H9 (cell line): ENCODE results near the gene PRDM1. TPM values are rescaled to one million over a fixed set of nuclear protein-coding genes. Genes with fewer than 3 reads are reported as not detected.

Experiments used
- DNase-seq: peaks from one replicate; pipeline ENCODE4 v3.0.0-alpha.2; 2017
- H2AFZ ChIP-seq: one replicate; pipeline ENCODE4 v1.6.1; 2013; ENCODE audit warnings: mild to moderate bottlenecking, low read length, control low read depth, moderate library complexity
- H2AK5ac ChIP-seq: 2 replicates; pipeline ENCODE4 v1.6.1; 2013; ENCODE audit warnings: low read length, control low read depth, mixed read lengths; ENCODE audit not compliant: insufficient read length
- H2BK120ac ChIP-seq: one replicate; pipeline ENCODE4 v1.6.1; 2013; ENCODE audit warnings: low read depth, mild to moderate bottlenecking, low read length, control low read depth, inconsistent platforms; ENCODE audit not compliant: poor library complexity, severe bottlenecking
- H2BK12ac ChIP-seq: 2 replicates; pipeline ENCODE4 v1.6.1; 2013; ENCODE audit warnings: low read length, control low read depth, mixed read lengths, low read depth; ENCODE audit not compliant: insufficient read length
- H2BK15ac ChIP-seq: 2 replicates; pipeline ENCODE4 v1.6.1; 2013; ENCODE audit warnings: low read depth, low read length, control low read depth
- H2BK20ac ChIP-seq: one replicate; pipeline ENCODE4 v1.6.1; 2013; ENCODE audit warnings: low read depth, mild to moderate bottlenecking, low read length, control low read depth, inconsistent platforms; ENCODE audit not compliant: poor library complexity, severe bottlenecking
- H2BK5ac ChIP-seq: 2 replicates; pipeline ENCODE4 v1.6.1; 2013; ENCODE audit warnings: low read length, control low read depth, mixed read lengths; ENCODE audit not compliant: insufficient read length
- H3K14ac ChIP-seq: 2 replicates; pipeline ENCODE4 v1.6.1; 2013; ENCODE audit warnings: low read length, control low read depth; ENCODE audit not compliant: insufficient read depth
- H3K18ac ChIP-seq: 2 replicates; pipeline ENCODE4 v1.6.1; 2013; ENCODE audit warnings: low read depth, mild to moderate bottlenecking, mixed read lengths, low read length, control low read depth; ENCODE audit not compliant: insufficient read length
- H3K23ac ChIP-seq: 2 replicates; pipeline ENCODE4 v1.6.1; 2013; ENCODE audit warnings: low read length, control low read depth, mixed read lengths, low read depth; ENCODE audit not compliant: insufficient read length
- H3K23me2 ChIP-seq: 2 replicates; pipeline ENCODE4 v1.6.1; 2013; ENCODE audit warnings: low read depth, mild to moderate bottlenecking, mixed read lengths, low read length, control low read depth; ENCODE audit not compliant: insufficient read length, poor library complexity, severe bottlenecking
- H3K27ac ChIP-seq: 2 replicates; pipeline ENCODE4 v1.5.1; 2013; ENCODE audit warnings: low read length, control low read depth, mixed read lengths, low read depth; ENCODE audit not compliant: insufficient read length
- H3K27me3 ChIP-seq: 2 replicates; pipeline ENCODE4 v1.6.1; 2013; ENCODE audit warnings: low read length, control low read depth, inconsistent platforms; ENCODE audit not compliant: insufficient read depth
- H3K4ac ChIP-seq: 2 replicates; pipeline ENCODE4 v1.6.1; 2013; ENCODE audit warnings: low read depth, mild to moderate bottlenecking, control low read depth, inconsistent platforms, low read length, moderate library complexity
- H3K4me1 ChIP-seq: 2 replicates; pipeline ENCODE4 v1.6.1; 2013; ENCODE audit warnings: low read length, control low read depth, inconsistent platforms; ENCODE audit not compliant: insufficient read depth
- H3K4me2 ChIP-seq: 2 replicates; pipeline ENCODE4 v1.6.1; 2013; ENCODE audit warnings: low read length, control low read depth, mixed read lengths; ENCODE audit not compliant: insufficient read length, insufficient read depth
- H3K56ac ChIP-seq: 2 replicates; pipeline ENCODE4 v1.6.1; 2013; ENCODE audit warnings: low read depth, mild to moderate bottlenecking, mixed read lengths, low read length, control low read depth; ENCODE audit not compliant: insufficient read length
- H3K79me1 ChIP-seq: 2 replicates; pipeline ENCODE4 v1.6.1; 2013; ENCODE audit warnings: low read depth, mild to moderate bottlenecking, moderate library complexity, low read length, control low read depth, inconsistent platforms; ENCODE audit not compliant: insufficient read depth, poor library complexity, severe bottlenecking
- H3K79me2 ChIP-seq: 2 replicates; pipeline ENCODE4 v1.6.1; 2013; ENCODE audit warnings: low read length, control low read depth, inconsistent platforms; ENCODE audit not compliant: insufficient read depth
- H3K9ac ChIP-seq: 2 replicates; pipeline ENCODE4 v1.6.1; 2013; ENCODE audit warnings: low read length, control low read depth, mixed read lengths; ENCODE audit not compliant: insufficient read length; ENCODE audit errors: extremely low read depth
- H3K9me3 ChIP-seq: one replicate; pipeline ENCODE4 v1.6.1; 2013; ENCODE audit warnings: low read depth, low read length, inconsistent platforms; ENCODE audit not compliant: control insufficient read depth
- H3T11ph ChIP-seq: one replicate; pipeline ENCODE4 v1.6.1; 2013; ENCODE audit warnings: mild to moderate bottlenecking, low read length, control low read depth, inconsistent platforms
- H4K20me1 ChIP-seq: one replicate; pipeline ENCODE4 v1.6.1; 2013; ENCODE audit not compliant: control insufficient read depth, insufficient read length, insufficient read depth
- H4K5ac ChIP-seq: 2 replicates; pipeline ENCODE4 v1.6.1; 2013; ENCODE audit warnings: low read depth, mild to moderate bottlenecking, mixed read lengths, low read length, control low read depth; ENCODE audit not compliant: insufficient read length
- H4K8ac ChIP-seq: replicated peaks from 2 replicates; pipeline ENCODE4 v1.6.1; 2013; ENCODE audit warnings: low read length, control low read depth, mixed read lengths, low read depth; ENCODE audit not compliant: insufficient read length
- H4K91ac ChIP-seq: 2 replicates; pipeline ENCODE4 v1.6.1; 2013; ENCODE audit warnings: low read depth, mild to moderate bottlenecking, moderate library complexity, mixed read lengths, low read length, control low read depth; ENCODE audit not compliant: insufficient read length
- H3K27ac Mint-ChIP-seq, 3 experiments: 2 replicates in 2 of 3; 3 replicates in 1 of 3; pipeline ENCODE4 v1.8.0; 2020 to 2021; ENCODE audit warnings: mixed read lengths in 3 of 3, mild to moderate bottlenecking in 1 of 3, moderate library complexity in 1 of 3
- H3K27me3 Mint-ChIP-seq: 2 replicates; pipeline ENCODE4 v1.8.0; 2021; ENCODE audit warnings: low read depth, mild to moderate bottlenecking, moderate library complexity, mixed read lengths
- H3K36me3 Mint-ChIP-seq, 3 experiments: 2 replicates in 2 of 3; 3 replicates in 1 of 3; pipeline ENCODE4 v1.8.0; 2020 to 2021; ENCODE audit warnings: low read depth in 3 of 3, mixed read lengths in 3 of 3; ENCODE audit not compliant: insufficient read depth in 1 of 3
- H3K4me1 Mint-ChIP-seq, 2 experiments: 2 replicates each; pipeline ENCODE4 v1.8.0; 2020; ENCODE audit warnings: mixed read lengths in 2 of 2
- H3K4me3 Mint-ChIP-seq, 2 experiments: 2 replicates in 1 of 2; 3 replicates in 1 of 2; pipeline ENCODE4 v1.8.0; 2020 to 2021; ENCODE audit warnings: mild to moderate bottlenecking in 2 of 2, mixed read lengths in 2 of 2, moderate library complexity in 1 of 2
- H3K9me3 Mint-ChIP-seq, 2 experiments: 2 replicates in 1 of 2; 3 replicates in 1 of 2; pipeline ENCODE4 v1.8.0; 2020; ENCODE audit warnings: mild to moderate bottlenecking in 2 of 2, mixed read lengths in 2 of 2, moderate library complexity in 1 of 2
- WGBS: extraction: QIAGEN DNeasy Blood & Tissue Kit; methylation state at CpG from one replicate; pipeline ENCODE4 v1.1.7; 2013; ENCODE audit warnings: missing lambda C conversion rate, low lambda C conversion rate, mixed read lengths; ENCODE audit not compliant: insufficient read length; ENCODE audit errors: extremely low coverage; 5-methylcytosine and 5-hydroxymethylcytosine counted together
- total RNA-seq: library from RNA; stranded (reverse); gene quantifications from 2 replicates; pipeline ENCODE4 v1.2.1, GENCODE V29; 2021
- TF ChIP-seq, protein P1 (sequence below): fragments of 200-600 bp; sonication (generic); conservative IDR thresholded peaks from 3 replicates; pipeline ENCODE4 v1.8.0; 2021; ENCODE audit warnings: antibody characterized with exemption, mild to moderate bottlenecking

Gene PRDM1
- total RNA-seq, 1 experiment from 2014 or later = 2.9 TPM

DNA sequence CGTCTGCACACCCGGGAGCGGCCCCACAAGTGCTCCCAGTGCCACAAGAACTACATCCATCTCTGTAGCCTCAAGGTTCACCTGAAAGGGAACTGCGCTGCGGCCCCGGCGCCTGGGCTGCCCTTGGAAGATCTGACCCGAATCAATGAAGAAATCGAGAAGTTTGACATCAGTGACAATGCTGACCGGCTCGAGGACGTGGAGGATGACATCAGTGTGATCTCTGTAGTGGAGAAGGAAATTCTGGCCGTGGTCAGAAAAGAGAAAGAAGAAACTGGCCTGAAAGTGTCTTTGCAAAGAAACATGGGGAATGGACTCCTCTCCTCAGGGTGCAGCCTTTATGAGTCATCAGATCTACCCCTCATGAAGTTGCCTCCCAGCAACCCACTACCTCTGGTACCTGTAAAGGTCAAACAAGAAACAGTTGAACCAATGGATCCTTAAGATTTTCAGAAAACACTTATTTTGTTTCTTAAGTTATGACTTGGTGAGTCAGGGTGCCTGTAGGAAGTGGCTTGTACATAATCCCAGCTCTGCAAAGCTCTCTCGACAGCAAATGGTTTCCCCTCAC lies 21.0 kb downstream of the PRDM1 start:
- Histone ChIP-seq H3K4me1 (no peaks in the 10 kb centered on the region), H2BK20ac (no peak overlapping the region), H3K4ac (no peak overlapping the region), H4K8ac (no peak overlapping the region), H3K18ac (no peak overlapping the region), H2BK15ac (no peak overlapping the region), H2BK5ac (no peak overlapping the region), H3K79me2 (no peaks in the 10 kb centered on the region), H2BK12ac (no peak overlapping the region), H3K4me2 (no peak overlapping the region), H3K23me2 (no peaks in the 10 kb centered on the region), H3K14ac (no peak overlapping the region), H2AFZ (no peak overlapping the region), H3K79me1 (no peaks in the 10 kb centered on the region), H4K91ac (no peak overlapping the region), H4K20me1 (no peaks in the 10 kb centered on the region), H3K9me3 (no peaks in the 10 kb centered on the region), H3T11ph (no peak overlapping the region), H3K23ac (no peak overlapping the region), H3K27me3 (no peaks in the 10 kb centered on the region), H3K27ac (no peak overlapping the region), H2AK5ac (no peak overlapping the region), H3K9ac (no peak overlapping the region), H4K5ac (no peak overlapping the region), H2BK120ac (no peak overlapping the region), H3K56ac (no peak overlapping the region)
- no peak overlapping the region for H3K4me3 Mint-ChIP-seq
- no peak for DNase-seq
- peaks cover 0 to 5% of the 10 kb centered on the region in 2 experiments; a peak in 1 of 4 replicates for H3K4me1 Mint-ChIP-seq
- no CpG with 5 or more reads among the region's 14 CpGs for WGBS
- no peak overlapping the region; a peak in 1 of 7 replicates for H3K27ac Mint-ChIP-seq
- no peaks in the 10 kb centered on the region for H3K9me3 Mint-ChIP-seq
- TF ChIP-seq, protein P1, sequence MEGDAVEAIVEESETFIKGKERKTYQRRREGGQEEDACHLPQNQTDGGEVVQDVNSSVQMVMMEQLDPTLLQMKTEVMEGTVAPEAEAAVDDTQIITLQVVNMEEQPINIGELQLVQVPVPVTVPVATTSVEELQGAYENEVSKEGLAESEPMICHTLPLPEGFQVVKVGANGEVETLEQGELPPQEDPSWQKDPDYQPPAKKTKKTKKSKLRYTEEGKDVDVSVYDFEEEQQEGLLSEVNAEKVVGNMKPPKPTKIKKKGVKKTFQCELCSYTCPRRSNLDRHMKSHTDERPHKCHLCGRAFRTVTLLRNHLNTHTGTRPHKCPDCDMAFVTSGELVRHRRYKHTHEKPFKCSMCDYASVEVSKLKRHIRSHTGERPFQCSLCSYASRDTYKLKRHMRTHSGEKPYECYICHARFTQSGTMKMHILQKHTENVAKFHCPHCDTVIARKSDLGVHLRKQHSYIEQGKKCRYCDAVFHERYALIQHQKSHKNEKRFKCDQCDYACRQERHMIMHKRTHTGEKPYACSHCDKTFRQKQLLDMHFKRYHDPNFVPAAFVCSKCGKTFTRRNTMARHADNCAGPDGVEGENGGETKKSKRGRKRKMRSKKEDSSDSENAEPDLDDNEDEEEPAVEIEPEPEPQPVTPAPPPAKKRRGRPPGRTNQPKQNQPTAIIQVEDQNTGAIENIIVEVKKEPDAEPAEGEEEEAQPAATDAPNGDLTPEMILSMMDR = no peak
- peaks cover 0 to 12% (median 0%) of the 10 kb centered on the region in 3 experiments; a peak in 2 of 7 replicates for H3K36me3 Mint-ChIP-seq
- H3K27me3 Mint-ChIP-seq = no peaks in the 10 kb centered on the region
